ACHN (cell line): ENCODE data around the gene SH3RF2.

Source experiments
- DNase-seq: peaks from one replicate; pipeline ENCODE4 v3.0.0-alpha.2; 2015
- in situ Hi-C: cut with HindIII; loops from 2 replicates; pipeline ENCODE4 v1.10.0; 2017; ENCODE audit warnings: low sequenced_read_pairs, low pct_ligation_motif_present, low pct_unique_long_range_greater_than_20kb

SH3RF2 gene

GRCh38 chr5:145969714-145970092 is 33.3 kb downstream of the SH3RF2 start:
- DNase-seq, result no peak
- in situ Hi-C loops, result no loop called here

GRCh38 chr5:145971108-145971507 is 34.7 kb downstream of the SH3RF2 start:
- in situ Hi-C loops, result no loop called here
- DNase-seq, result no peak

GRCh38 chr5:145971701-145972100 is 35.3 kb downstream of the SH3RF2 start:
- in situ Hi-C loops, result no loop called here
- no peak for DNase-seq

GRCh38 chr5:145975001-145975360 is 38.6 kb downstream of the SH3RF2 start:
- in situ Hi-C loops, result no loop called here
- no peak for DNase-seq

- peak; percentile 94 for DNase-seq
- in situ Hi-C loops, result no loop called here
Observed at GRCh38 chr5:145975361-145976066, 39.1 kb downstream of the SH3RF2 start.

GRCh38 chr5:145976431-145977155 is 40.2 kb downstream of the SH3RF2 start:
- in situ Hi-C loops, result no loop called here
- peak; percentile 21 for DNase-seq

GRCh38 chr5:145978171-145978570 is 41.8 kb downstream of the SH3RF2 start:
- DNase-seq, result no peak
- in situ Hi-C loops, result no loop called here

- in situ Hi-C loops, result no loop called here
- no peak for DNase-seq
Observed at GRCh38 chr5:145978708-145979107, 42.3 kb downstream of the SH3RF2 start.

GRCh38 chr5:145979270-145980223 is 43.2 kb downstream of the SH3RF2 start:
- no peak for DNase-seq
- in situ Hi-C loops, result no loop called here

GRCh38 chr5:145980259-145980658 is 43.9 kb downstream of the SH3RF2 start:
- in situ Hi-C loops, result no loop called here
- DNase-seq, result no peak

GRCh38 chr5:145980718-145981117 is 44.3 kb downstream of the SH3RF2 start:
- peak; percentile 45 for DNase-seq
- in situ Hi-C loops, result no loop called here

- peak; percentile 71 for DNase-seq
Observed at GRCh38 chr5:145981589-145982571, 45.5 kb downstream of the SH3RF2 start.

GRCh38 chr5:145982572-145983318 is 46.4 kb downstream of the SH3RF2 start:
- DNase-seq, result no peak
- in situ Hi-C loops, result no loop called here

More at GRCh38 chr5:145981589-145982571, 45.5 kb downstream of the SH3RF2 start:
- in situ Hi-C loops, result no loop called here

GRCh38 chr5:145983446-145983845 is 47.1 kb downstream of the SH3RF2 start:
- in situ Hi-C loops, result no loop called here
- DNase-seq, result no peak

- in situ Hi-C loops, result no loop called here
- DNase-seq, result no peak
Observed at GRCh38 chr5:145984072-145984471, 47.7 kb downstream of the SH3RF2 start.

- in situ Hi-C loops, result no loop called here
Observed at GRCh38 chr5:145987856-145988255, 51.5 kb downstream of the SH3RF2 start.

GRCh38 chr5:145988993-145989392 is 52.6 kb downstream of the SH3RF2 start:
- DNase-seq, result no peak

More at GRCh38 chr5:145987856-145988255, 51.5 kb downstream of the SH3RF2 start:
- DNase-seq, result no peak

More at GRCh38 chr5:145988993-145989392, 52.6 kb downstream of the SH3RF2 start:
- in situ Hi-C loops, result no loop called here
